B cell (primary cell): ENCODE data around the gene VPS51. TPM values are rescaled to one million over a fixed set of nuclear protein-coding genes. Genes with fewer than 3 reads are reported as not detected.

Experiments used
- ATAC-seq: fragments of 200-7000 bp; cut with Tn5 transposase; one replicate; pipeline ENCODE4 v1.10.0; 2021; ENCODE audit warnings: low read depth, mild to moderate bottlenecking, moderate number of reproducible peaks, moderate library complexity
- CTCF ChIA-PET: fragments of 350-600 bp; sonication (Branson Sonifier 250); formaldehyde crosslinking; loops from one replicate; lab custom pipeline; 2021; ENCODE audit warnings: antibody characterized with exemption, inconsistent platforms; lab: Charles Lee
- POLR2A ChIA-PET: fragments of 350-600 bp; sonication (Branson Sonifier 250); formaldehyde crosslinking; loops from one replicate; lab custom pipeline; 2021; ENCODE audit warnings: antibody characterized with exemption; lab: Charles Lee
- DNase-seq: peaks from one replicate; pipeline ENCODE4 v3.0.0; 2013
- H2AFZ ChIP-seq: 2 replicates; pipeline ENCODE4 v1.6.1; 2012; ENCODE audit warnings: mild to moderate bottlenecking, low read depth, low read length; ENCODE audit not compliant: insufficient read depth, poor library complexity, severe bottlenecking
- H3K27ac ChIP-seq, 2 donors: 1 replicate in 1 of 2; 2 replicates in 1 of 2; pipeline ENCODE4 v1.5.1; 2012 to 2013; ENCODE audit warnings: low read length in 2 of 2, mild to moderate bottlenecking in 2 of 2, moderate library complexity in 1 of 2
- H3K27me3 ChIP-seq, 4 experiments: fragments of 200-600 bp in 1 of 4; sonication (generic) in 1 of 4; replicated peaks in 1 of 4; 1 replicate in 2 of 4; 2 replicates in 2 of 4; pipeline versions ENCODE4 v1.6.1 to v1.7.0; 2013 to 2016; ENCODE audit warnings: low read length in 3 of 4, mild to moderate bottlenecking in 2 of 4, mixed read lengths in 1 of 4, moderate library complexity in 1 of 4; ENCODE audit not compliant: insufficient read depth in 4 of 4, control insufficient read depth in 3 of 4; ENCODE audit errors: control extremely low read depth in 1 of 4
- H3K36me3 ChIP-seq, 2 experiments: replicated peaks in 1 of 2; 1 replicate in 1 of 2; 2 replicates in 1 of 2; pipeline versions ENCODE4 v1.6.1 to v1.7.1; 2013; ENCODE audit warnings: low read length in 1 of 2; ENCODE audit not compliant: insufficient read depth in 2 of 2, control insufficient read depth in 1 of 2; ENCODE audit errors: control extremely low read depth in 1 of 2, extremely low read depth in 1 of 2
- H3K4me1 ChIP-seq, 2 donors: fragments of 200-600 bp in 1 of 2; sonication (generic) in 1 of 2; 1 replicate in 1 of 2; 2 replicates in 1 of 2; pipeline versions ENCODE4 v1.5.1 to v1.6.1; 2013 to 2017; ENCODE audit warnings: low read length in 2 of 2; ENCODE audit not compliant: control insufficient read depth in 2 of 2, insufficient read depth in 2 of 2
- H3K4me2 ChIP-seq: replicated peaks from 2 replicates; pipeline ENCODE3; 2012; ENCODE audit warnings: mild to moderate bottlenecking, low read depth, low read length; ENCODE audit not compliant: poor library complexity, severe bottlenecking
- H3K4me3 ChIP-seq, 5 experiments: fragments of 200-600 bp in 1 of 5; sonication (generic) in 1 of 5; 1 replicate in 3 of 5; 2 replicates in 2 of 5; pipeline versions ENCODE4 v1.5.1 to v1.7.0; 2011 to 2016; ENCODE audit warnings: low read length in 4 of 5, mild to moderate bottlenecking in 4 of 5, low read depth in 2 of 5, control low read depth in 1 of 5, moderate library complexity in 1 of 5; ENCODE audit not compliant: insufficient read depth in 1 of 5; ENCODE audit errors: control extremely low read depth in 1 of 5, extremely low read depth in 1 of 5
- H3K79me2 ChIP-seq: fragments of 200-600 bp; sonication (generic); one replicate; pipeline ENCODE4 v1.6.0; 2016; ENCODE audit warnings: low read length; ENCODE audit not compliant: control insufficient read depth, insufficient read depth
- H3K9ac ChIP-seq: fragments of 200-600 bp; sonication (generic); 2 replicates; pipeline ENCODE4 v1.6.1; 2017; ENCODE audit warnings: mild to moderate bottlenecking, low read length, moderate library complexity
- H3K9me3 ChIP-seq, 3 donors: one replicate each; pipeline versions ENCODE4 v1.6.1 to v1.7.1; 2013; ENCODE audit warnings: low read length in 2 of 3; ENCODE audit not compliant: control insufficient read depth in 2 of 3, insufficient read depth in 1 of 3; ENCODE audit errors: control extremely low read depth in 1 of 3
- H4K20me1 ChIP-seq: 2 replicates; pipeline ENCODE4 v1.6.0; 2012; ENCODE audit warnings: mild to moderate bottlenecking, low read length; ENCODE audit not compliant: insufficient read depth, control insufficient read depth, poor library complexity, severe bottlenecking
- H3K27ac Mint-ChIP-seq: one replicate; pipeline ENCODE4 v1.8.0; 2021; ENCODE audit warnings: mixed read lengths
- H3K27me3 Mint-ChIP-seq: one replicate; pipeline ENCODE4 v1.8.0; 2021; ENCODE audit warnings: mixed read lengths
- H3K4me1 Mint-ChIP-seq: one replicate; pipeline ENCODE4 v1.8.0; 2021; ENCODE audit warnings: mixed read lengths
- H3K4me3 Mint-ChIP-seq: one replicate; pipeline ENCODE4 v1.8.0; 2021; ENCODE audit warnings: mixed read lengths
- H3K9me3 Mint-ChIP-seq: one replicate; pipeline ENCODE4 v1.8.0; 2022; ENCODE audit warnings: mixed read lengths; ENCODE audit not compliant: insufficient read depth
- CTCF ChIP-seq: fragments of 200-600 bp; IDR thresholded peaks from one replicate; pipeline ENCODE4 v1.8.0; 2022; ENCODE audit warnings: antibody characterized with exemption, mild to moderate bottlenecking
- EZH2 ChIP-seq: IDR thresholded peaks from 2 replicates; pipeline ENCODE4 v1.6.1; 2012; ENCODE audit warnings: borderline replicate concordance, low read depth, mild to moderate bottlenecking, moderate library complexity, low read length; ENCODE audit not compliant: insufficient read depth, poor library complexity, severe bottlenecking
- WGBS: methylation state at CpG from one replicate; pipeline ENCODE4 v1.1.5; 2013; ENCODE audit warnings: missing lambda C conversion rate; ENCODE audit not compliant: insufficient coverage; 5-methylcytosine and 5-hydroxymethylcytosine counted together
- intact Hi-C: fragments of 100-400 bp; cut with micrococcal nuclease; formaldehyde crosslinking; loops from one replicate; pipeline ENCODE4 v1.10.0; 2022
- polyA plus RNA-seq: library from polyadenylated mRNA; depleted of rRNA; stranded (reverse); fragments of >200 nt; gene quantifications from 2 replicates; pipeline ENCODE4 v1.2.3, GENCODE V29; 2012
- total RNA-seq, 2 donors: library from RNA; stranded (reverse); fragments of 120-200 nt in 1 of 2; gene quantifications; 1 replicate in 1 of 2; 2 replicates in 1 of 2; pipeline versions ENCODE4 v1.2.3 to v1.2.4, GENCODE V29; 2013 to 2022

The VPS51 gene
- total and polyA plus RNA-seq, 2 donors (not counting 1 experiment from before 2014, with no cell fraction given): 206 to 223 TPM

- H3K27ac Mint-ChIP-seq: peak overlapping the region; percentile 15
- Histone ChIP-seq H2AFZ (peak overlapping the region; percentile 63), H3K4me1 (peaks cover 21 to 24% of the 10 kb centered on the region in 2 donors), H3K36me3 (no peaks in the 10 kb centered on the region), H3K9ac (no peak overlapping the region), H3K27ac (no peak overlapping the region), H3K79me2 (no peaks in the 10 kb centered on the region), H3K4me2 (no peak overlapping the region), H3K4me3 (no peak overlapping the region), H3K27me3 (no peaks in the 10 kb centered on the region), H4K20me1 (no peaks in the 10 kb centered on the region), H3K9me3 (no peaks in the 10 kb centered on the region)
- ATAC-seq: no peak
- DNase-seq: peak; percentile 16
- intact Hi-C loops: no loop called here
- WGBS: 35% methylated on average over 10 of the region's 12 CpGs
- ChIA-PET CTCF (interaction anchor here (0.7 to 1.1 kb wide), 2 partner anchors 10 to 16 kb away, joined by 3 read pairs; no protein-coding TSS in a partner anchor), POLR2A (no interaction called here)
- H3K9me3 Mint-ChIP-seq: no peaks in the 10 kb centered on the region
- H3K27me3 Mint-ChIP-seq: no peaks in the 10 kb centered on the region
- peaks cover 35% of the 10 kb centered on the region for H3K4me1 Mint-ChIP-seq
- TF ChIP-seq EZH2: no peak
- no peak for TF ChIP-seq CTCF
- peak overlapping the region; percentile 38 for H3K4me3 Mint-ChIP-seq
Observed at GRCh38 chr11:65150509-65151299, 54.7 kb downstream of the VPS51 start.

- peak overlapping the region; percentile 33 for H2AFZ ChIP-seq
Observed at GRCh38 chr11:65151331-65151899, 55.4 kb downstream of the VPS51 start.

More at GRCh38 chr11:65151331-65151899, 55.4 kb downstream of the VPS51 start:
- no peak for DNase-seq
- Histone ChIP-seq H3K4me2 (no peak overlapping the region), H3K4me1 (peaks cover 14 to 17% of the 10 kb centered on the region in 2 donors), H3K9me3 (no peaks in the 10 kb centered on the region), H3K4me3 (no peak overlapping the region), H3K27ac (no peak overlapping the region), H4K20me1 (no peaks in the 10 kb centered on the region), H3K36me3 (no peaks in the 10 kb centered on the region), H3K9ac (no peak overlapping the region), H3K79me2 (no peaks in the 10 kb centered on the region), H3K27me3 (no peaks in the 10 kb centered on the region)
- WGBS: 52% methylated on average over 3 of the region's 3 CpGs
- ChIA-PET CTCF (interaction anchor here (1.1 to 1.3 kb wide), 2 partner anchors 11 to 40 kb away, joined by 3 read pairs; partner anchors contain the start of gene TM7SF2), POLR2A (interaction anchor here (0.6 kb wide), 1 partner anchor 789 kb away, joined by 5 read pairs; no protein-coding TSS in a partner anchor)
- ATAC-seq: no peak
- H3K27ac Mint-ChIP-seq: peak overlapping the region; percentile 15
- H3K4me3 Mint-ChIP-seq: peak overlapping the region; percentile 8
- H3K4me1 Mint-ChIP-seq: peaks cover 28% of the 10 kb centered on the region
- no peak for TF ChIP-seq EZH2
- no peak for TF ChIP-seq CTCF
- H3K9me3 Mint-ChIP-seq: no peaks in the 10 kb centered on the region
- intact Hi-C loops: no loop called here
- no peaks in the 10 kb centered on the region for H3K27me3 Mint-ChIP-seq
